ENCODE results near the gene FBXO30.

FBXO30 gene, protein sequence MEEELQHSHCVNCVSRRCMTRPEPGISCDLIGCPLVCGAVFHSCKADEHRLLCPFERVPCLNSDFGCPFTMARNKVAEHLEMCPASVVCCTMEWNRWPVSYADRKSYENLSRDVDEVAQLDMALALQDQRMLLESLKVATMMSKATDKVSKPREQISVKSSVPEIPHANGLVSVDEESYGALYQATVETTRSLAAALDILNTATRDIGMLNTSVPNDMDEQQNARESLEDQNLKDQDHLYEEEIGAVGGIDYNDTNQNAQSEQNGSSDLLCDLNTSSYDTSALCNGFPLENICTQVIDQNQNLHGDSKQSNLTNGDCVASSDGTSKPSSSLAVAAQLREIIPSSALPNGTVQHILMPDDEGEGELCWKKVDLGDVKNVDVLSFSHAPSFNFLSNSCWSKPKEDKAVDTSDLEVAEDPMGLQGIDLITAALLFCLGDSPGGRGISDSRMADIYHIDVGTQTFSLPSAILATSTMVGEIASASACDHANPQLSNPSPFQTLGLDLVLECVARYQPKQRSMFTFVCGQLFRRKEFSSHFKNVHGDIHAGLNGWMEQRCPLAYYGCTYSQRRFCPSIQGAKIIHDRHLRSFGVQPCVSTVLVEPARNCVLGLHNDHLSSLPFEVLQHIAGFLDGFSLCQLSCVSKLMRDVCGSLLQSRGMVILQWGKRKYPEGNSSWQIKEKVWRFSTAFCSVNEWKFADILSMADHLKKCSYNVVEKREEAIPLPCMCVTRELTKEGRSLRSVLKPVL

DNA sequence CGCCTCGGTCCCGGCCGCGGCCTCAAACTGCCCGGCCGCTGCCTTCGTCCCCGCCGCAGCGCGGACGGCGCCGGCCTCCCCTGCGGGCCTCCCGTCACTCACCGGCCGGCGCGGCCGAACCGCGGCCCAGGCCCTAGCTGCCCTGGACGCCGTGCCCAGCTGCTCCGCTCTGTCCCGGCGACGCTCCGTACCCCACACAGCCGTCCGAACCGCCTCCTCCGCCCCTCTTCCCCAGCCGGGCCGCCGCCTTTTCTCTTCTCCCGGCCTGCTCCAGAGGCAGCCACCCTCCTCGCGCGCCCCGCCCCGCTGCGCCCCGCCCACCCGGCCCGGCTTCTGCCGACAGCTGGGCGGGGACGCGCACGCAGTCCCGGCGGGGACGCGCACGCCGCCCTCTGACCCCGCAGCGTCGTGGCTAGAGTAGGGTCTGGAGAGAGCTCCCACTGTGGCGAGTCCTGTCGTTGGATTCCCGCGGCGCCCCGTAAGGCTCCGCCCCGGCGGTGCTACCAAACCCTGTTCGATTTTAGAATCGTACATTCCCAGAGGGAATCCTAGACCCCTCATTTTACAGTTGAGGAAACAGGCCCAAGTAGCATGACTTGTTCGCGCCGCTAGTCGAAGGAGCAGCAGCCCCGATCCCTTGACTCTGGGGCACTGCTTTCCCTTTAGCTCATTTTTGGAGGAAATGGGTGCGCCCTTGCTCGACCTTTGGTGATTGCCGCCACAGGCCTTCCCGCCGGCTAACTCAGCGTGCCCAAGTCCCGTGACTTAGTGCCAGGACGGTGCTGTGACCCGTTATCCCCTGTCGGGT lies at the start of gene FBXO30:
TSS of gene FBXO30 (minus strand) at position 295 of the 808 bp plus-strand sequence. CDS start 8,390 bp downstream, outside the sequence.
- peak; percentile 89 to 90 for ATAC-seq

DNA sequence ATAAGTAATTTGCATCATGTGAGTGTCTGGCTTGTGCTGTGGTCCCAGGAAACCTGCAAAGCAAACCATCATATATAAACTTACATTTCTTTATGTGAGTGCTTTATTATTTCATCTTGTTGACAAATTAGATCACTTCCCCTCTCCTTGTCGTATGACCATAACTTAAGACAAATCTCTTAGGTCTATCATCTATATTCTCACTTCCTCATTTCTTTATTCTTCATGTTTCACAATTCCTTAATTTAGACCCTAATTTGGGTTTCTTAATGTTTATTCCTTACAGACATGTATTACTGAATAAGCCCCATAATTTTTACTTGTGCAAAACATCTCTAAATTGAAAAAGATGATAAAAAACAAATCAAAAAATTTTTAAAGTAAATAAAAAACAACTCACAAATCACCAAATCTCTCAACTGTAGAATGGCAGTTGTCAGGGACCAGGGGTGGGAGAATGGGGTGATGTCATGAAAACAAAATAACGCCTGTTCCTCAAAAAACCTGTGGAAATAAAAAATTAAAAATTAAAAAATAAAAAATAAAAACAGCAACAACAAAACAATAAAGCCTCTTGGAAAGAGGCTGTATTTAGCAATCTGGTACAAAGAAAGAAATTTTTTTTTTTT lies 49.5 kb upstream of the FBXO30 start:
- no peak for ATAC-seq

DNA sequence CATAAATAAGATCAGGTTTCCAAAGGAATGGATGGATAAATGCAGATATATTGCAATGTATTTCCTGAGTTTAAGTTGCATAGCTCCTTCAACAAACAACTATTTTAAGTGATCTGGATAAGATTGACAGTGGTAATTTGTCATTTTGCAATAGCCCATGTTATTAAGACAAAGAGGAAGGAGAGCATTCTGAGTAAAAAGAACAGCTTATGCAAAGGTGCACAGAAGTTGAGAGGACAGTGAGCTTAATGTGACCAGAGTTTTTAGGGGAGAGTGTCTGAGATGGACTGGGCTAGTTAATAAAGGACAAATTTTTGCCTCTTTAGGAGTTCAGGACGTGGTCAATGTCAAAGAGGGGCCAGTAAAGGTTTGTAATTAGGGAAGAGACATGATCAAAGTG lies 48.8 kb upstream of the FBXO30 start:
- ATAC-seq: no peak

DNA sequence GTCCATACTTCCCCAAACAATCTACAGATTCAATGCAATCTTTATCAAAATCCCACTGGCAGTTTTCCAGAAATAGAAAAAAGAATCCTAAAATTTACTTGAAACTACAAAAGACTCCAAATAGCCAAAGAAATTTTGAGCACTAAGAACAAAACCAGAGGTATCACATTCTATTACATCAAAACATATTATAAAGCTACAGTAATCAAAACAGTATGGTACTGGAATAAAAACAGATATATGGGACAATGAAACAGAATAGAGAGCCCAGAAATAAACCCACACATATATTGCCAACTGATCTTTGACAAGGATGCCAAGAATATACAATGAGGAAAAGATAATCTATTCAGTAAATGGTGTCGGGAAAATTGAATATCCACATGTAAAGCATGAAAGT lies 46.0 kb upstream of the FBXO30 start:
- no peak for ATAC-seq

DNA sequence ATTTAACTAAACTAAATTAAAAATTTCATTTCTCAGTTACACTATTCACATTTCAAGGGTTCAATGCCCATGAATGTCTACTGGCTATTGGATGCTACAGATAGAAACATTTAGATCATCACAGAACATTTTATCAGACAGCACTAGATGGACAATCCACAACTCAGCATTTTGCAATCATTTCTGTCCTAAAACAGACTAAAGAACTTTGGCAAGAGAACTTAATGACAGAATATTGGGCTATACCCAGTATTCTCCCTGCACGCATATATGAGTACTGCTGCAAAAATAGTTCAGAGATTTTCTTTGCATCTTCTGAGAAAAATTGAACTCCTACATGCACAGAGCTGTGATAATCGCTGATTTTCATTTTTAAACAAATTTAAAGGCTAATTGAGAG lies 36.1 kb upstream of the FBXO30 start:
- no peak for ATAC-seq

DNA sequence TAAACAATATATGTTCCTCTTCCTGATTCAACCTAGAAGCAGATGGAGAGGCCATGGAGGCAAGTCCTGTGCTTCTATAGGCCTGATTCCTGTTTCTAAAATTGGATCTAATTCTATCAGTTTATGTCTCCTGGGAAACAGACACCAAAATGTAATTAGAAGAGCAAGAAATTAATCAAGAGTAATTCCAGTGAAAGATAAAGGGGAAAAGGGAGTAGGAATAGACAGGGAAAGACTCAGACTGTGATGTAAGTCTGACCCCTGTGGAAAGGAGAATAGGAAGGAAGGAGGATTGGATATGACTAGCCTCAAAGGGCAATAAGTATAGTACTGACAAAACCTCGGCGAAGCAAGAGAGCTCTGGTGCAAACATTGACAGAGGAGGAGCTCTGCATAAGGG lies 33.9 kb upstream of the FBXO30 start:
- no peak for ATAC-seq

DNA sequence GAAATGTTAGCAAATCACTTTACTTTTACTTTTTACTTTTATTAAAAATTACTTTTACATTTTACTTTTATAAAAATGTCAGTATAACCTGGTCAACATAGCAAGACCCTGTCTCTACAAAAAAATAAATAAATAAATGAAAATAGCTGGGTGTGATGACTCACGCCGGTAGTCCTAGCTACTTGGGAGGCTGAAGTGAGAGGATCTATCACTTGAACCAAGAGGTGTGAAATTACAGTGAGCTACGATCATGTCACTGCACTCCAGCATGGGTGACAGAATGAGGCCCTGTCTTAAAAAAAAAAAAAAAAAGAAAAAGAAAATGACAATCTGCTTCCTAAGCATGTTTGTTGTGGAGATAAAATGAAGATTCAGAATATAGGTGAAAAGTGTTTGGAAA lies 31.0 kb upstream of the FBXO30 start:
- no peak for ATAC-seq

DNA sequence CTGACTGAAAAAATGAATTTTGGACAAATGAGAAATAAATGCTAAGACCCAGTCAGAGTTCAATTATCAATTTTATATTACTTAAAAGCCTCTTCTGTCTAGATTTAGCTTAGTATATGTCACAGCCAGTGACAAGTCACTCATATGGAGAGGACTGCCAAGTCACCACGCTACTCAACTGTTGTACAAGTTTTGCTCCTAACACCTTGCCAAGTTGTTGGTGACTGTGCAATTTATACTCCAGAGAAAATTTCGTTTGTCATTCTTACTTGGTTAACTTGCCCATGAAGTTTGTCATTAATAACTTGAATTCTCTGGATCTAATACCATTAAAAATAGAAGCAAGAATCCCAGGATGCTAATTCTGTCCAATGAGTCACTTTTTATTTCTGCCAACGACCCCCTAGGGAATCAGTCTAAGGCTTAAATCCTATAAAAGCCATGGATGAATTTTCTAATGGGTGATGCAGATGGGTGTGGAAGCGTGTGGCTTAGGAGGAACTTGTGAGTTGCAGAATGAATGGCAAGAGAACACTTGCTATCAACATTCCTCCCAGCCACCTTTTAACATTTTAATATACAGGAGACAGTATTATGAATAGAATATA lies 30.4 kb upstream of the FBXO30 start:
- ATAC-seq: no peak

DNA sequence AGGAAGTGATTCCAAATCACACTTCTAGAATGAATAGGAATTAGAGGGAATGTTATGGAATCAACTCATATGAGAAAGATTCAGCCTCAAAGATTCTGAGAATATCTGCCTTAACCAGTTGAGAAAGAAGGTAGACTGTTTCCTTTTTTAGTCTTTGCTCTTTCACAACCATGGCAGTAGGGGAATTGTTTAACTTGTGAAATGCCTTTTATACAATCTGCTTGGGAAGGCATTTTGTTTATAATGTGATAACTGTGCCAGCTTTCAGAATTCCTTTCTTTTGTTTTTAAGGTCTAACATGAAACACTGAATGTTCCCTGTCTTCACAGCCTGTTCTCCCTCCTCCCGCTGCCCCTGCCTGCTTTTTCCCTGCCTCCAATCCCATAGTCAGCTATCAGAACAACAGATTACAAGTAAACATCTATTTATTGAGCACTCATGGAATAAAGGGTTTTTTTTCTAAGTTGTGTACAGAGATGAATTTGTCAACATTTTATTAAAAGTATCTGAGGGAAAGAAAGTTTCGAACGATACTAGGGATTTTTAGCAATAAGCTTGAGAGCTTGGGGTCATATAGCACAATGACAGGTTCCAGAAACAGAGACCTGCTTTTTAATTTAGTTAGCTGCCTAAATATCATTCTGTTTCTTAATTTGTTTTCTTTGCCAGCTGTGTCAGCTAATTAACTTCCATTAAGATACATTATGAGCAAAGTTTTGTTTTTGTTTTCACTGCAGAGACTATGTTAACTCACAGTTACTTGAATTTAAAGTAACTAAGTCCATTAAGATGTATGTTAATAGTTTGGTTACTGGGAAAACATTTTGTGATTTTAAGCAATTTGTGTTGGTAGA lies 28.3 kb upstream of the FBXO30 start:
- no peak for ATAC-seq

DNA sequence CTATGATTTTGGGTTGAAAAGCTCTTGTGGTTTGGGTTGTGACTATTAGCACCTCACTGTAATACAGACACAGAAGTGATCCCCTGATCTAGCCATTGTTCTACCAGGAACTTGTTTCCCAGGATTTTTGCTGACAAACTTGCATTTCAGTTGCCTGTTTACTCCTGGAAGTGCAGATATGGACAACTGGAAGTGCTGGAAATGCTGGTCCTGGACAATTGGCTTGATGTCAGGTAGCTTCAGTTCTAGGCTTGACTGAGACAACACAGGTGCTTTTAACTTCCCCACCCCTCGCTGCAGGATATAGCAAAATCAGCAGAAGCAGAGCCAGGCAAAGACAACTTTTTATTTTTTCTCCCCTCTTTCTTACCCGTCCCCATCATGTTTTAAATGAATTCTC lies 27.1 kb upstream of the FBXO30 start:
- no peak for ATAC-seq

DNA sequence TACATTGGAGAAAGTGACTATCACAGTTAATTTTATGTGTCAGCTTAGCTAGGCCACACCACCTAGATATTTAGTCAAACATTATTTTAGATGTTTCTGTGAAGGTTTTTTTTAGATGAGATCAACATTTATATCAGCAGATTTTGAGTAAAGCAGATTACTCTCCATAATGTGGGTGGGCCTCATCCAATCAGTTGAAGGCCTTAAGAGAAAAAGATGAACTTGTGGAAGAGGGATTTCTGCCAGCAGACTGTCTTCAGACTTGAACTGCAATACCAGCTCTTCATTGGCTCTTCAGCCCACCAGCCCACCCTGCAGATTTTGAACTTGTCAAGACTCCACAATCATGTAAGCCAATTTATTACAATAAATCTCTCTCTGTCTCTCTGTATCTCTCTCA lies 25.1 kb upstream of the FBXO30 start:
- ATAC-seq: no peak

DNA sequence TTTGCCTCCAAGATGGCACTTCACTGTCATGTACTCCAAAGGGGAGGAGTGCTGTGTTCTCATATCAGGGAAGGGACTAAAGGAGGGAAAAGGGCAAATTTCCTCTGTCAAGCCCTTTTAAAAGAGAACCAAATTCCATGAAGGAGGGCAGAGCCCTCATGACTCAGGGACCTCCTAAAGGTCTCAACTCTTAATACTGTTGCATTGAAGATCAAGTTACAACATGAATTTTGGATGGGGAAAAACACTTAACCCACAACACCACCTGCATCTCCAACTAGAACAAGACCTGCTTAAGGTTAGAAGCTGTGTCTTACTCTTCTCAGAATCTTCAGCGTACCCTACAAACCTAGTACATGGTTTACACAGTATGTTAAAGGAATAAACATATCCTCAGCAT lies 23.7 kb upstream of the FBXO30 start:
- no peak for ATAC-seq

DNA sequence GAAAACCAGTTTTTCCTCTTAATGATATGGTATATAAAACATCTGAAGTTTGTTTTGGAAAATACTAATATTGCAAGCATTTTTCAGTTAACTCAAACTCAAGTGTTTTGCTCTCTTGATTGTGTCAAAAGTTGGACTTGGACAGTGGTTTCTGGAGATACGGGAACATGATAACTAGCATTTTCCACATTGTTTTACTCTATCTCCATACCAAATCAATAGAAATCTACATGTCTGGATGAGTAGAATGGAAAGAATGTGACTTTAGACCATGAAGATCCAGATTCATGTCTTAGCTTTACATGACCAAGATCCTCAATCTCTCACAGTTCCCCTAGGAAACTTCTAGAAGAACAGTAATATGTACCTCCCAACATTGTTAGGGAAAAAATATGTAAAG lies 22.2 kb upstream of the FBXO30 start:
- no peak for ATAC-seq

DNA sequence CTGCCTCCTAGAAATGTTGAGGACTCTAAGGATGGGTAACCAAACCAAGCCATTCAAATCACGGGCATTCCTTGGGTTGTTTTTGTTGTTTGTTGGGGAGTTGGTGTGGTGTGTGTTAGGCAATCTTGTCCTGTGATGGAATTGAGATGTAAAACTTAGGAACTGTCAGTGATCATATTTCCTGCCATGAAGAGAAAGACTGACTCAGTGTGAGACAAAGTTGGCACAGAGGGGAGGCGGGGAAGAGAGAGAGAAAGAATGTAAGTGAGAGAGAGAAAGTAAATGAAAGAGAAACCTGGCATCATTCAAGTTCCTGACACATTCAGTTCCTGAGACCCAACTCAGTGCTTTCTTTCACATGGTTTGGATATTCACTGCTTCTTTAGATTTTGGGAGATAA lies 21.6 kb upstream of the FBXO30 start:
- peak in 1 of 2 donors; percentile 20 for ATAC-seq

DNA sequence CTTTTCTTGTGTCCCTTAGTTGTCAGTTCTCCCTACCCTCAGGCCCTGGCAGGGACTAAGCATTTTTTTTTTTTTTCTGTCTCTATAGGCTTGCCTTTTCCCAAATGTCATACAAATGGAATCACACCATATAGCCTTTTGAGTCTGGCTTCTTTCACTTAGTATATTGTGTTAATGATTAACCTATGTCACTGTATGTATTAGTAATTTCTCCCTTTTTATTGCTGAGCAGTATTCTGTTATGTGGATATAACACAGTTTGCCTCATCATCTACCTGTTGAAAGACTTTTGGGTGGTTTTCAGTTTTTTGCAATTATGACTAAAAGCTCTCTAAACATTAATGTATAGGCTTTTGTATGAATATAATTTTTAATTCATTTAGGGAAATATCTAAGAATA lies 16.0 kb upstream of the FBXO30 start:
- ATAC-seq: no peak

DNA sequence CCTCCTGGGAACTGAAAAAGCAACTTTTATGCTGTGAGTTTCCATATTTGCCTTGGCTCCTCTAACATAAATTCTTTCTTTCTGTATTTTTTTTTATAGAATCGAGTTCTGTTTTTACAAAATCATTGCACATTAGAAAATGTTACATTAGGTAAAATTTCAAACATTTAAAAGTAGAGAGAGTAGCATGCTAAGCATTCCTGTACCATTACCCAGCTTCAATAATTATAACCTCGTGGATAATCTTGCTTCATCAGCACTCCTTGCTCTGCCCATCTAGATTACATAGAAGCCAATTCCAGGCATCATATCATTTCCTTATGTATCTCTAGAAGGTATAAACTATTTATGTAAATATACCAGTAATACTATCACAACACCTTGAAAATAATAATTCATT lies 15.4 kb upstream of the FBXO30 start:
- ATAC-seq: no peak

DNA sequence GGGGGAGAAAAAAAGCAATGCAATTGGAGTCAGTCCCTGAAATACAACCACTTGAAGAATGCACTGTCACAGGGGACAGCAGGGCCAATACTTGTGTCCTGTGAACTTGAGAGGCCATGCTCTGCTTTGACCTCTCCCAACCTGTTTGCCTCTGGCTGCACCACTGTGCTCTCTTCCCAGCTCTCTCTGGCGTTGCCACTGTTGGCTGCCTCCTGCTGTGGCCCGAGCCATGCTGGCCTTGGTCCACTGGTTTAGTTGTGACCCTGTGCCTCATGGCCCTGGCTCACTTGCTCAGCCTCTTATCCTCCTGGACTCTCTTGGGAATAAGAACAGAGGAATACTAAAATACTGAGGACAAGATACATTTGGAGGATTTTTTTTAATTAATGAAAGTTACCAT lies 14.5 kb upstream of the FBXO30 start:
- ATAC-seq: no peak

DNA sequence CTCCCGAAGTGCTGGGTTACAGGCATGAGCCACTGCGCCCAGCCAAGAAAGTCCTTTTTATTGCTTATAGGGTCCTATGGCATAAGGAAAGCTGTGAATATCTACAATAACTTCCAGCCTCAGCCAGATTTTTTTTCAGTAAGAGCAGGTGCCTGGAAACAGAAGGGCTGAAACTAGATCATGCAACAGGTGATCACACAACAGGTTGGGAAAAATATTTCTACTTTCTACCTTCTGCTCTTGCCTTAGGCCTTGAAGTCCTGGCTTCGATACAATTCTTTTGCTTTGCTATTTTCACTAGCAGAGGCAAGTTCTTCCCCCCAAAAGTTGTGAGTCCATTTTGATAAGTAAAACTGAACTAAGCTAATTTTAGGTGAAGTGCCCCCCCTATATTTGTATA lies 9.7 kb upstream of the FBXO30 start:
- no peak for ATAC-seq

DNA sequence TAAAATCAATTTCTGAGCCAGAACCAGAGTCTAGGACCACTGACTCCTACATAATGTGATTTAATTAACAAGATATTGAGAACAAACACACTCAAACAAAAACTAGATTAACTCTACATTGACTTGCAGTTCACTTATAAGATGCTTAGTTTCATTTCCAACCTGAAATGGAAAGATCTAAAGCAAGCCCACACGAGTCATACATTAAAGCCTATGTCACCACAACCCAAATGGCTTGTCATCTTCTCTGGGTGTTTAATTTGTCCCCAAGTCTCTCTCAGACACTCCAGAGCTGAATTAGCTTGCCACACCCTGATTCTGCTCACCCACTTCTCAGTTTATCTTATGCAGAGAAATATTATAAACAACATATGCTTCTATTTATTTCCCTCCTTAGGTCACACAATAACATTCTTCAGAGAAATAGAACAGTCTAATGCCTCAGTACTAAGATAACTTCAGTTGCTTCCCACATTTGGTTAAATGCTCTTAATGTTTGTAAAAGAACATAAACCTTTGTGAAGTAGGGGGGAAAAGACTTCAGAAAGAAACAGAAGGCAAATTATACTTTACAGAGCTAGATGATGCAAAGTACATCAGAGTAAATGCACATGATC lies 8.8 kb upstream of the FBXO30 start:
- ATAC-seq: peak; percentile 87

DNA sequence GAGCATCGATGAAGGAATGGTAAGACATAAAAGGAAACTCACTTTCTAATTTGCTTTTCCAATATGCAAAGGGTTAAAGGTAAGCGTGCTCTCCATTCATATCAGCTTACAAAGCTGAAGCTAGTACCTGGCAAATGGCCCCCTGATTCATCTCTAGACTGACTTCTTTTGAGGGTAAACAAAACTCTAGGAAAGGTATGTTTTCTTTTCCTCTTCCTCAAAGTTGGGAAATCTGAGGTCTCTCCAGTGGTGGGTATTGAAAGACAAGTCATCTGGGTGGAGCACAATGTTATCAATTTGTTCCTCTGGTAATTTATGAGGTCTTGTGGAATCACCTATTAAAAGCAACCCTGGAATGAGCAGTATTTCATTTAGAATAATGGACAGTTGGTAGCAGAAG lies 7.9 kb upstream of the FBXO30 start:
- no peak for ATAC-seq

DNA sequence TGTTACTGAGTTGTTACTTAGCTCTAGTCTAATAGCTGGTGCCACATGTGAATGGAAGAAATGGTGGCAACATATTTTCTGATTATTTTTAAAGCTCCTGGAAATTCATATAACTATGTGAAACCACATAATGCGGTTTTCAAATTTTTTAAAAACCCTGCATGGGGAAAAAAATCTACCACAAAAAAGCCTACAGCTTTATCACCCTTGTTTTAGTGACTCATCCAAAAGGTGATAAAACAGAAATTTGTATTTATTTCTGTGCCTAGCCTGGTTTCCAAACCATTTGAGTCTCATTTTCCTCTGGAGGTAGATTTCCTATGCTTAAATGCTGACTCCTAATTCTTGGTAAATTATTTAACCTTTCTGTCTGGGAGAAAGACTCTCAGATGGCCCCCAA lies 5.4 kb upstream of the FBXO30 start:
- ATAC-seq: peak in 1 of 2 donors; percentile 24

Data from activated CD4-positive, CD25-positive, alpha-beta regulatory T cell treated with anti-CD3 and anti-CD28 coated beads, Interleukin-2, amount 50 U/mL, for 24 hours (primary cell).